HG03558 (cell line): Measurements from ENCODE around the gene SPTBN5.

ENCODE experiments used
- ATAC-seq: cut with Tn5 transposase; IDR thresholded peaks from one replicate; pipeline ENCODE4 v1.9.1; 2021; ENCODE audit warnings: moderate number of reproducible peaks; ENCODE audit not compliant: unreplicated experiment; ENCODE audit errors: extremely low read depth

Gene SPTBN5

GRCh38 chr15:41852736-41853590 lies 40.9 kb downstream of the SPTBN5 start:
- no peak for ATAC-seq

- no peak for ATAC-seq
Measured at GRCh38 chr15:41851755-41852370, 42.0 kb downstream of the SPTBN5 start.

- no peak for ATAC-seq
Measured at GRCh38 chr15:41851167-41851523, 42.7 kb downstream of the SPTBN5 start.

- ATAC-seq = no peak
Measured at GRCh38 chr15:41850482-41851166, 43.2 kb downstream of the SPTBN5 start.

GRCh38 chr15:41849861-41850260 lies 44.0 kb downstream of the SPTBN5 start:
- no peak for ATAC-seq

- ATAC-seq = no peak
Measured at GRCh38 chr15:41849204-41849603, 44.6 kb downstream of the SPTBN5 start.

GRCh38 chr15:41848631-41849030 lies 45.2 kb downstream of the SPTBN5 start:
- ATAC-seq = no peak

GRCh38 chr15:41847981-41848380 lies 45.9 kb downstream of the SPTBN5 start:
- no peak for ATAC-seq

GRCh38 chr15:41847206-41847605 lies 46.6 kb downstream of the SPTBN5 start:
- no peak for ATAC-seq

- no peak for ATAC-seq
Measured at GRCh38 chr15:41844814-41845213, 49.0 kb downstream of the SPTBN5 start.

- ATAC-seq = no peak
Measured at GRCh38 chr15:41843571-41843970, 50.3 kb downstream of the SPTBN5 start.

GRCh38 chr15:41842229-41842628 lies 51.6 kb downstream of the SPTBN5 start:
- no peak for ATAC-seq

GRCh38 chr15:41841131-41841530 lies 52.7 kb downstream of the SPTBN5 start:
- ATAC-seq = no peak

- no peak for ATAC-seq
Measured at GRCh38 chr15:41840673-41841072, 53.2 kb downstream of the SPTBN5 start.

- no peak for ATAC-seq
Measured at GRCh38 chr15:41839781-41840491, 53.9 kb downstream of the SPTBN5 start.

- ATAC-seq = no peak
Measured at GRCh38 chr15:41838400-41838897, 55.4 kb downstream of the SPTBN5 start, which contains the start of gene PLA2G4B. Gene PLA2G4B (plus strand): TSS chr15:41838847. CDS start chr15:41838914, 67 bp downstream.

GRCh38 chr15:41836713-41837454 lies 57.0 kb downstream of the SPTBN5 start:
- ATAC-seq = no peak

GRCh38 chr15:41836073-41836472 lies 57.8 kb downstream of the SPTBN5 start:
- no peak for ATAC-seq

- no peak for ATAC-seq
Measured at GRCh38 chr15:41834096-41834495, 59.8 kb downstream of the SPTBN5 start.

GRCh38 chr15:41832875-41833274 lies 61.0 kb downstream of the SPTBN5 start:
- no peak for ATAC-seq
